Esophagus muscularis mucosa (tissue), 4 donors: ENCODE results near the gene KCNMB2.

Source experiments
- CTCF ChIP-seq, 3 experiments: fragments of 200-600 bp in 2 of 3; fragments of 450-650 bp in 1 of 3; sonication (generic) in 2 of 3; IDR thresholded peaks; one replicate each; pipeline ENCODE4 v1.5.1; 2017 to 2019; ENCODE audit warnings: antibody characterized with exemption in 3 of 3, mild to moderate bottlenecking in 2 of 3, moderate library complexity in 1 of 3
- EP300 ChIP-seq: sonication (generic); formaldehyde crosslinking; IDR thresholded peaks from one replicate; pipeline ENCODE4 v1.6.1; 2017; ENCODE audit warnings: antibody characterized with exemption
- POLR2A ChIP-seq: fragments of 450-650 bp; IDR thresholded peaks from one replicate; pipeline ENCODE4 v1.6.1; 2017; ENCODE audit warnings: antibody characterized with exemption, moderate library complexity, mild to moderate bottlenecking, low read depth
- POLR2AphosphoS5 ChIP-seq, 2 donors: sonication (generic); formaldehyde crosslinking; IDR thresholded peaks; one replicate each; pipeline ENCODE4 v1.6.1; 2017; ENCODE audit warnings: antibody characterized with exemption in 2 of 2

DNA sequence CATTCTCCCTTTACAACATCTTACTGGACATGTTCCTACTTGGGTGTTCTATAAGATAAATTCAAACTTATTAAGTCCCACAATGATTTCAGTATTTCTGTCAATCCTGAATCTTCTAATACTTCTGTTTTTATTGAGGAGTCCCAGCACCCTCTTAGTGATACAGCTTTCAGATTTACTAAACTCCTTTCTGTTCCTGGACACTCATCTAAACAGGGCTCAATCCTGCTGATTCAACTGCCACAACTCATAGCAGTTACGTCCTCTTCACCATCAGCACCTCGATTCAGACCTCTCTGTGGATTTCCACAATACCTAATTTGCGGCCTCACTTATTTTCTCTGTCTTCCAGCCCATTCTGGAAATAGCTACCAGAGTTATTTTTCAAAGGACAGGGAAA lies 101.6 kb downstream of the KCNMB2 start:
- no peak for TF ChIP-seq CTCF (IDR thresholded peaks at IDR 0.05)
- TF ChIP-seq POLR2A: no peak
- TF ChIP-seq POLR2AphosphoS5 (IDR thresholded peaks at IDR 0.05): no peak
- TF ChIP-seq EP300: no peak
